ENCODE data around the gene CNEP1R1.

CNEP1R1 gene

GRCh38 chr16:50072730-50073129 is 47.7 kb downstream of the CNEP1R1 start:
- Histone ChIP-seq H3K4me3 (ENCODE audit: control insufficient read depth in 1 of 7, extremely low read depth in 1 of 7, insufficient read depth in 4 of 7, low read depth in 2 of 7, low read length in 6 of 7) (no peak overlapping the region), H3K27ac (ENCODE audit: insufficient read depth in 1 of 2, low read depth in 1 of 2, low read length in 2 of 2, poor library complexity in 1 of 2, severe bottlenecking in 2 of 2) (no peak overlapping the region), H3K4me1 (ENCODE audit: control extremely low read depth in 1 of 4, control insufficient read depth in 4 of 4, insufficient read depth in 4 of 4, low read length in 3 of 4) (peaks cover 1 to 6% (median 5%) of the 10 kb centered on the region in 4 experiments), H3K36me3 (ENCODE audit: control insufficient read depth in 4 of 4, insufficient read depth in 4 of 4, low read length in 3 of 4) (peaks cover 4 to 41% (median 15%) of the 10 kb centered on the region in 4 experiments), H3K9me3 (ENCODE audit: control extremely low read depth in 1 of 5, control insufficient read depth in 4 of 5, insufficient read depth in 2 of 5, low read depth in 1 of 5, low read length in 4 of 5) (no peaks in the 10 kb centered on the region), H3K27me3 (replicated peaks in 2 of 5; ENCODE audit: control insufficient read depth in 4 of 5, insufficient read depth in 5 of 5, low read length in 4 of 5) (no peaks in the 10 kb centered on the region)
- ChIA-PET CTCF (interaction anchor here (1.1 kb wide), 1 partner anchor 284 kb away, joined by 3 read pairs; no protein-coding TSS in a partner anchor), POLR2A (no interaction called here)
- 100% methylated on average over 2 of the region's 5 CpGs for WGBS (ENCODE audit: insufficient coverage)
- no peak for DNase-seq

- DNase-seq, result no peak
- POLR2A ChIA-PET, result no interaction called here
- Histone ChIP-seq H3K4me1 (ENCODE audit: control extremely low read depth in 1 of 4, control insufficient read depth in 4 of 4, insufficient read depth in 4 of 4, low read length in 3 of 4) (no peaks in the 10 kb centered on the region), H3K9me3 (ENCODE audit: control extremely low read depth in 1 of 5, control insufficient read depth in 4 of 5, insufficient read depth in 2 of 5, low read depth in 1 of 5, low read length in 4 of 5) (no peaks in the 10 kb centered on the region), H3K27me3 (replicated peaks in 2 of 5; ENCODE audit: control insufficient read depth in 4 of 5, insufficient read depth in 5 of 5, low read length in 4 of 5) (no peaks in the 10 kb centered on the region), H3K36me3 (ENCODE audit: control insufficient read depth in 4 of 4, insufficient read depth in 4 of 4, low read length in 3 of 4) (peaks cover 13 to 57% (median 34%) of the 10 kb centered on the region in 4 experiments), H3K27ac (ENCODE audit: insufficient read depth in 1 of 2, low read depth in 1 of 2, low read length in 2 of 2, poor library complexity in 1 of 2, severe bottlenecking in 2 of 2) (no peak overlapping the region), H3K4me3 (ENCODE audit: control insufficient read depth in 1 of 7, extremely low read depth in 1 of 7, insufficient read depth in 4 of 7, low read depth in 2 of 7, low read length in 6 of 7) (no peak overlapping the region)
- CTCF ChIA-PET, result interaction anchor here (1.3 kb wide), 1 partner anchor 13 kb away, joined by 4 read pairs; no protein-coding TSS in a partner anchor
- 84% methylated on average over 7 of the region's 9 CpGs for WGBS (ENCODE audit: insufficient coverage)
Observed at GRCh38 chr16:50079397-50080140, 54.5 kb downstream of the CNEP1R1 start.

- no peak overlapping the region for H3K4me3 ChIP-seq (ENCODE audit: control insufficient read depth in 1 of 7, extremely low read depth in 1 of 7, insufficient read depth in 4 of 7, low read depth in 2 of 7, low read length in 6 of 7)
- 95% methylated on average over 4 of the region's 7 CpGs for WGBS (ENCODE audit: insufficient coverage)
- no peaks in the 10 kb centered on the region for H3K4me1 ChIP-seq (ENCODE audit: control extremely low read depth in 1 of 4, control insufficient read depth in 4 of 4, insufficient read depth in 4 of 4, low read length in 3 of 4)
- POLR2A ChIA-PET, result no interaction called here
- no peak for DNase-seq
- H3K36me3 ChIP-seq (ENCODE audit: control insufficient read depth in 4 of 4, insufficient read depth in 4 of 4, low read length in 3 of 4), result peaks cover 8 to 70% (median 47%) of the 10 kb centered on the region in 4 experiments
- CTCF ChIA-PET, result interaction anchor here (0.9 kb wide), 1 partner anchor 21 kb away, joined by 3 read pairs; no protein-coding TSS in a partner anchor
- no peaks in the 10 kb centered on the region for H3K27me3 ChIP-seq (replicated peaks in 2 of 5; ENCODE audit: control insufficient read depth in 4 of 5, insufficient read depth in 5 of 5, low read length in 4 of 5)
- H3K27ac ChIP-seq (ENCODE audit: insufficient read depth in 1 of 2, low read depth in 1 of 2, low read length in 2 of 2, poor library complexity in 1 of 2, severe bottlenecking in 2 of 2), result no peak overlapping the region
- H3K9me3 ChIP-seq (ENCODE audit: control extremely low read depth in 1 of 5, control insufficient read depth in 4 of 5, insufficient read depth in 2 of 5, low read depth in 1 of 5, low read length in 4 of 5), result no peaks in the 10 kb centered on the region
Observed at GRCh38 chr16:50081428-50082018, 56.5 kb downstream of the CNEP1R1 start.

- Histone ChIP-seq H3K36me3 (ENCODE audit: control insufficient read depth in 4 of 4, insufficient read depth in 4 of 4, low read length in 3 of 4) (peaks cover 11 to 83% (median 53%) of the 10 kb centered on the region in 4 experiments), H3K9me3 (ENCODE audit: control extremely low read depth in 1 of 5, control insufficient read depth in 4 of 5, insufficient read depth in 2 of 5, low read depth in 1 of 5, low read length in 4 of 5) (no peaks in the 10 kb centered on the region), H3K4me3 (ENCODE audit: control insufficient read depth in 1 of 7, extremely low read depth in 1 of 7, insufficient read depth in 4 of 7, low read depth in 2 of 7, low read length in 6 of 7) (no peak overlapping the region), H3K27ac (ENCODE audit: insufficient read depth in 1 of 2, low read depth in 1 of 2, low read length in 2 of 2, poor library complexity in 1 of 2, severe bottlenecking in 2 of 2) (no peak overlapping the region), H3K27me3 (replicated peaks in 2 of 5; ENCODE audit: control insufficient read depth in 4 of 5, insufficient read depth in 5 of 5, low read length in 4 of 5) (no peaks in the 10 kb centered on the region), H3K4me1 (ENCODE audit: control extremely low read depth in 1 of 4, control insufficient read depth in 4 of 4, insufficient read depth in 4 of 4, low read length in 3 of 4) (no peaks in the 10 kb centered on the region)
- WGBS (ENCODE audit: insufficient coverage), result 95% methylated on average over 8 of the region's 8 CpGs
- CTCF ChIA-PET, result no interaction called here
- DNase-seq, result no peak
- POLR2A ChIA-PET, result no interaction called here
Observed at GRCh38 chr16:50083996-50084395, 59.0 kb downstream of the CNEP1R1 start.

DNA sequence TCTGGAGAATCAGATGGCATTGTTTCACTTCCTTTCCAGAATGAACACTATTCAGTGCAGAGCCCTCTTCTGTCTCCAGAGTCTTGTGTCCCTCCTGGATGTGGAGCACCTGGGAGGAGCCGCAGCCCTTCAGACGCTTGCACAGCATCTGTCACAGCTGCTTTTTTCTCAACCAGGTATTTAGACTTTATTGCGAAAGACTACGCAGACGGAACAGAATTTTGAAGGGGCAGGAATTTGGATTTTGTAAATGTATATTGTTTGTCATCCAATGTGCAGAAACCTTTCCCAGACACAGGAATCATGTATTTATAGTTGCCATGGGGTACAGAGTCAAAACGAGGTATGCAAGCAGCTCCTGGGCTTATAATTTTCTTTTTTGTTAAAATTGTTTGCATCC is 61.2 kb downstream of the CNEP1R1 start:
- no peaks in the 10 kb centered on the region for H3K9me3 ChIP-seq (ENCODE audit: control extremely low read depth in 1 of 5, control insufficient read depth in 4 of 5, insufficient read depth in 2 of 5, low read depth in 1 of 5, low read length in 4 of 5)
- no peak for DNase-seq
- 96% methylated on average over 5 of the region's 6 CpGs for WGBS (ENCODE audit: insufficient coverage)
- H3K4me1 ChIP-seq (ENCODE audit: control extremely low read depth in 1 of 4, control insufficient read depth in 4 of 4, insufficient read depth in 4 of 4, low read length in 3 of 4), result no peaks in the 10 kb centered on the region
- no peak overlapping the region for H3K4me3 ChIP-seq (ENCODE audit: control insufficient read depth in 1 of 7, extremely low read depth in 1 of 7, insufficient read depth in 4 of 7, low read depth in 2 of 7, low read length in 6 of 7)
- H3K27ac ChIP-seq (ENCODE audit: insufficient read depth in 1 of 2, low read depth in 1 of 2, low read length in 2 of 2, poor library complexity in 1 of 2, severe bottlenecking in 2 of 2), result no peak overlapping the region
- ChIA-PET CTCF (interaction anchor here (1.2 kb wide), 1 partner anchor 61 kb away, joined by 3 read pairs; the partner anchor contains the start of gene CNEP1R1), POLR2A (no interaction called here)
- no peaks in the 10 kb centered on the region for H3K27me3 ChIP-seq (replicated peaks in 2 of 5; ENCODE audit: control insufficient read depth in 4 of 5, insufficient read depth in 5 of 5, low read length in 4 of 5)
- peaks cover 4 to 78% (median 39%) of the 10 kb centered on the region in 4 experiments for H3K36me3 ChIP-seq (ENCODE audit: control insufficient read depth in 4 of 4, insufficient read depth in 4 of 4, low read length in 3 of 4)

Measured in common myeloid progenitor, CD34-positive (primary cell).